ENCODE measurements around the gene TET3. TPM values are rescaled to one million over a fixed set of nuclear protein-coding genes. Genes with fewer than 3 reads are reported as not detected.

The TET3 gene
- total RNA-seq, 6 experiments from 2014 or later: 3.7 to 6.8 (median 5.1) TPM

GRCh38 chr2:73956218-73956865, 28.4 kb upstream of the TET3 start:
- ATAC-seq (no peak), DNase-seq (no peak)
- WGBS (ENCODE audit: insufficient coverage, low coverage, low lambda C conversion rate, missing lambda C conversion rate): 94% methylated on average over 5 of the region's 5 CpGs
- no peak overlapping the region for H3K27ac ChIP-seq
- no peaks in the 10 kb centered on the region for H3K4me1 ChIP-seq
- H3K9me3 ChIP-seq: no peaks in the 10 kb centered on the region
- peaks cover 0 to 58% (median 16%) of the 10 kb centered on the region in 4 donors for H3K36me3 ChIP-seq
- no peak overlapping the region for H3K4me3 ChIP-seq
- TF ChIP-seq POLR2A (IDR thresholded peaks at IDR 0.05) (no peak), CTCF (IDR thresholded peaks at IDR 0.05) (no peak)
- no peaks in the 10 kb centered on the region for H3K27me3 ChIP-seq
- intact Hi-C loops (cut with DNase I): no loop called here

- intact Hi-C loops (cut with DNase I): no loop called here
- peaks cover 0 to 25% (median 10%) of the 10 kb centered on the region in 4 donors for H3K36me3 ChIP-seq
- no peak overlapping the region for H3K27ac ChIP-seq
- no peaks in the 10 kb centered on the region for H3K9me3 ChIP-seq
- no peaks in the 10 kb centered on the region for H3K27me3 ChIP-seq
- DNase-seq (no peak), ATAC-seq (no peak)
- WGBS (ENCODE audit: insufficient coverage, low coverage, low lambda C conversion rate, missing lambda C conversion rate): 98% methylated on average over 4 of the region's 4 CpGs
- no peaks in the 10 kb centered on the region for H3K4me1 ChIP-seq
- H3K4me3 ChIP-seq: no peak overlapping the region
- TF ChIP-seq POLR2A (IDR thresholded peaks at IDR 0.05): no peak
- TF ChIP-seq CTCF (IDR thresholded peaks at IDR 0.05): no peak
These were observed 23.4 kb upstream of the TET3 start for GRCh38 chr2:73961274-73961673.

GRCh38 chr2:73961823-73962615, 22.7 kb upstream of the TET3 start:
- Histone ChIP-seq H3K27me3 (no peaks in the 10 kb centered on the region), H3K4me1 (no peaks in the 10 kb centered on the region), H3K36me3 (peaks cover 0 to 18% (median 9%) of the 10 kb centered on the region in 4 donors), H3K9me3 (no peaks in the 10 kb centered on the region), H3K4me3 (no peak overlapping the region), H3K27ac (no peak overlapping the region)
- ATAC-seq (no peak), DNase-seq (no peak)
- WGBS (ENCODE audit: insufficient coverage, low coverage, low lambda C conversion rate, missing lambda C conversion rate): 92% methylated on average over 9 of the region's 12 CpGs
- TF ChIP-seq CTCF (IDR thresholded peaks at IDR 0.05): no peak
- TF ChIP-seq POLR2A (IDR thresholded peaks at IDR 0.05): no peak
- intact Hi-C loops (cut with DNase I): no loop called here

- no peaks in the 10 kb centered on the region for H3K4me1 ChIP-seq
- TF ChIP-seq CTCF (IDR thresholded peaks at IDR 0.05) (no peak), POLR2A (IDR thresholded peaks at IDR 0.05) (no peak)
- H3K27me3 ChIP-seq: no peaks in the 10 kb centered on the region
- H3K4me3 ChIP-seq: no peak overlapping the region
- no peak for DNase-seq
- H3K36me3 ChIP-seq: peaks cover 0 to 18% (median 5%) of the 10 kb centered on the region in 4 donors
- 65% methylated on average over 4 of the region's 5 CpGs for WGBS (ENCODE audit: insufficient coverage, low coverage, low lambda C conversion rate, missing lambda C conversion rate)
- intact Hi-C loops (cut with DNase I): no loop called here
- ATAC-seq: no peak
- no peaks in the 10 kb centered on the region for H3K9me3 ChIP-seq
- no peak overlapping the region for H3K27ac ChIP-seq
These were observed 21.9 kb upstream of the TET3 start for GRCh38 chr2:73962798-73963197.
